ENCODE measurements around the gene CMPK2. TPM values are rescaled to one million over a fixed set of nuclear protein-coding genes. Genes with fewer than 3 reads are reported as not detected.

Gene CMPK2
- total RNA-seq, 4 donors from 2014 or later = 4.9 to 22.9 (median 11.8) TPM

DNA sequence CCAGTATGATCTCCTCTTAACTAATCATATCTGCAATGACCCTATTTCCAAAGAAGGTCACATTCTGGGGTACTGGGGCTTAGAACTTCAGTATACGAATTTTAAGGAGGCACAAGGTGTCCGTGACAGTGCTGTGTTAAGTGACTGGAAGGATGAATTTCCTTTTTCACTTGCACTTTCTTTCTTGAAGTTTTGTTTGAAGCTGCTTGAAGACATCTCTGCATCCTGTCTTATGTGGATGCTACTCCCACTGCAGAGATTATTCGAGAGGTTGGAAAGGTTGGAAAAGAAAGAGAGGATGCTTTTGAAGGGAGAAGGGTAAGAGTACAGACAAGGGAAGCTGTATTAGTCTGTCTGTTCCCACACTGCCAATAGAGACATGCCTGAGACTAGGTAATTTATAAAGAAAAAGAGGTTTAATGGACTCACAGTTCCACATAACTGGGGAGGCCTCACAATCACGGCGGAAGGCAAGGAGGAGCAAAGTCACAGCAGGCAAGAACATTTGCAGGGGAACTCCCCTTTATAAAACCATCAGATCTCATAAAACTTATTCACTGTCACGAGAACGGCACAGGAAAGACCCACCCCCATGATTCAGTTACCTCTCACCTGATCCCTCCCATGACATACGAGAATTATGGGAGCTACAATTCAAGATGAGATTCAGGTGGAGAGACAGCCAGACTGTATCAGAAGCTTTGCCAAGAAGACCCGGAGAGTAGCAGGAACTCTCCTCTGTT, 47.9 kb upstream of the CMPK2 start:
- intact Hi-C loops (cut with DNase I; ENCODE audit: low total_unique reads) (loop anchor here (10.0 kb wide), 1 partner anchor 101 kb away; no protein-coding TSS in a partner anchor), in situ Hi-C loops (cut with MboI; ENCODE audit: low pct_ligation_motif_present in 1 of 4, low pct_unique_long_range_greater_than_20kb in 1 of 4, low sequenced_read_pairs in 3 of 4) (loop anchor here in 1 of 4 donors (25.0 kb wide), 1 partner anchor 99 kb away; no protein-coding TSS in a partner anchor)
- TF ChIP-seq CTCF (IDR thresholded peaks at IDR 0.05) (no peak), POLR2AphosphoS5 (IDR thresholded peaks at IDR 0.05) (no peak), EP300 (IDR thresholded peaks at IDR 0.05; ENCODE audit: low read depth) (no peak), POLR2A (IDR thresholded peaks at IDR 0.05) (no peak)
- Histone ChIP-seq H3K9me3 (no peaks in the 10 kb centered on the region), H3K27me3 (no peaks in the 10 kb centered on the region), H3K36me3 (no peaks in the 10 kb centered on the region), H3K27ac (peak overlapping the region in 2 of 4 donors; percentile 37 to 46), H3K4me1 (peaks cover 3 to 14% (median 10%) of the 10 kb centered on the region in 4 donors), H3K4me3 (no peak overlapping the region)
- WGBS, 2 donors (ENCODE audit: low coverage in 1 of 2) = 75 to 78% methylated on average over 8 to 9 of the region's 9 CpGs
- DNase-seq = no peak

- intact Hi-C loops (cut with DNase I; ENCODE audit: low total_unique reads) (loop anchor here (10.0 kb wide), 1 partner anchor 103 kb away; no protein-coding TSS in a partner anchor), in situ Hi-C loops (cut with MboI; ENCODE audit: low pct_ligation_motif_present in 1 of 4, low pct_unique_long_range_greater_than_20kb in 1 of 4, low sequenced_read_pairs in 3 of 4) (loop anchor here in 1 of 4 donors (25.0 kb wide), 1 partner anchor 101 kb away; no protein-coding TSS in a partner anchor)
These were observed 46.0 kb upstream of the CMPK2 start for GRCh38 chr2:6911721-6912120.

GRCh38 chr2:6909431-6910385, 44.0 kb upstream of the CMPK2 start:
- in situ Hi-C loops (cut with MboI; ENCODE audit: low pct_ligation_motif_present in 1 of 4, low pct_unique_long_range_greater_than_20kb in 1 of 4, low sequenced_read_pairs in 3 of 4) (loop anchor here in 3 of 4 donors (10.0 to 25.0 kb wide), 3 partner anchors 103 to 135 kb away; no protein-coding TSS in a partner anchor), intact Hi-C loops (cut with DNase I; ENCODE audit: low total_unique reads) (loop anchor here (10.0 kb wide), 1 partner anchor 105 kb away; no protein-coding TSS in a partner anchor)
- TF ChIP-seq POLR2A (IDR thresholded peaks at IDR 0.05) (no peak), CTCF (IDR thresholded peaks at IDR 0.05) (no peak), POLR2AphosphoS5 (IDR thresholded peaks at IDR 0.05) (no peak), EP300 (IDR thresholded peaks at IDR 0.05; ENCODE audit: low read depth) (no peak)

More at GRCh38 chr2:6911721-6912120, 46.0 kb upstream of the CMPK2 start:
- Histone ChIP-seq H3K4me3 (no peak overlapping the region), H3K27ac (no peak overlapping the region), H3K36me3 (no peaks in the 10 kb centered on the region), H3K27me3 (no peaks in the 10 kb centered on the region), H3K4me1 (peaks cover 0 to 7% (median 2%) of the 10 kb centered on the region in 4 donors), H3K9me3 (no peaks in the 10 kb centered on the region)
- TF ChIP-seq EP300 (IDR thresholded peaks at IDR 0.05; ENCODE audit: low read depth) (no peak), POLR2A (IDR thresholded peaks at IDR 0.05) (no peak), CTCF (IDR thresholded peaks at IDR 0.05) (no peak), POLR2AphosphoS5 (IDR thresholded peaks at IDR 0.05) (no peak)
- DNase-seq = no peak

More at GRCh38 chr2:6909431-6910385, 44.0 kb upstream of the CMPK2 start:
- Histone ChIP-seq H3K27me3 (no peaks in the 10 kb centered on the region), H3K36me3 (no peaks in the 10 kb centered on the region), H3K4me1 (peaks cover 0 to 7% (median 0%) of the 10 kb centered on the region in 4 donors), H3K9me3 (no peaks in the 10 kb centered on the region), H3K27ac (no peak overlapping the region), H3K4me3 (no peak overlapping the region)
- 73 to 77% methylated on average over 7 to 8 of the region's 8 CpGs for WGBS, 2 donors (ENCODE audit: low coverage in 1 of 2)
- DNase-seq = no peak
